Neural progenitor cell (in vitro differentiated cells): Measurements from ENCODE around the gene PTPRK.

Source experiments
- EZH2 ChIP-seq: fragments of 200-600 bp; sonication (generic); IDR thresholded peaks from 2 replicates; pipeline ENCODE4 v1.6.1; 2017; ENCODE audit warnings: antibody characterized with exemption, mild to moderate bottlenecking, moderate library complexity
- EZH2phosphoT487 ChIP-seq: fragments of 200-600 bp; sonication (generic); IDR thresholded peaks from 2 replicates; pipeline ENCODE4 v1.6.1; 2017; ENCODE audit warnings: antibody characterized with exemption
- TF ChIP-seq, protein P1 (sequence below): fragments of 200-600 bp; sonication (generic); IDR thresholded peaks from 2 replicates; pipeline ENCODE4 v1.5.1; 2017; ENCODE audit warnings: antibody characterized with exemption, mild to moderate bottlenecking

DNA sequence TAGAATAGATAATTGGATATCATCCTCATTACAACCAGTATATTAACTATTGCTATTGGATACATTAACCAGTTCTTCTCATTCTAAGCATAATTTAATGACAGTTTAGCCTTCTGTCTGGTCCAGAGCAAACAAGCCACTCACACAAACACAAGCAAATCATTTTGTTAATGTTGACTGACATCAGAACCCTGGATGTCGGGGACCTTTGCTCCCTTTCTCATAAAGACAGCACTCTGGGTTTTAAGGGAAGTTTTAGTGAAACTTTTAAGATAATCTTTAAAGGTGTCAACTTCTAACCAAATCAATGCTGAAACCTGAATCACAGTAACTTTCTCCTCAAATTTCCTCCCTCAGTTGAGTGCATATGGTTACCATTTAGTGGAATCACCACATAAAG lies 113.9 kb downstream of the PTPRK start:
- no peak for TF ChIP-seq EZH2
- TF ChIP-seq, protein P1, sequence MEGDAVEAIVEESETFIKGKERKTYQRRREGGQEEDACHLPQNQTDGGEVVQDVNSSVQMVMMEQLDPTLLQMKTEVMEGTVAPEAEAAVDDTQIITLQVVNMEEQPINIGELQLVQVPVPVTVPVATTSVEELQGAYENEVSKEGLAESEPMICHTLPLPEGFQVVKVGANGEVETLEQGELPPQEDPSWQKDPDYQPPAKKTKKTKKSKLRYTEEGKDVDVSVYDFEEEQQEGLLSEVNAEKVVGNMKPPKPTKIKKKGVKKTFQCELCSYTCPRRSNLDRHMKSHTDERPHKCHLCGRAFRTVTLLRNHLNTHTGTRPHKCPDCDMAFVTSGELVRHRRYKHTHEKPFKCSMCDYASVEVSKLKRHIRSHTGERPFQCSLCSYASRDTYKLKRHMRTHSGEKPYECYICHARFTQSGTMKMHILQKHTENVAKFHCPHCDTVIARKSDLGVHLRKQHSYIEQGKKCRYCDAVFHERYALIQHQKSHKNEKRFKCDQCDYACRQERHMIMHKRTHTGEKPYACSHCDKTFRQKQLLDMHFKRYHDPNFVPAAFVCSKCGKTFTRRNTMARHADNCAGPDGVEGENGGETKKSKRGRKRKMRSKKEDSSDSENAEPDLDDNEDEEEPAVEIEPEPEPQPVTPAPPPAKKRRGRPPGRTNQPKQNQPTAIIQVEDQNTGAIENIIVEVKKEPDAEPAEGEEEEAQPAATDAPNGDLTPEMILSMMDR, result no peak
- TF ChIP-seq EZH2phosphoT487, result no peak
